ENCODE data around the gene ACTL7B. TPM values are rescaled to one million over a fixed set of nuclear protein-coding genes. Genes with fewer than 3 reads are reported as not detected.

The ACTL7B gene
- polyA plus RNA-seq, 1 donor from 2014 or later, result not detected

DNA sequence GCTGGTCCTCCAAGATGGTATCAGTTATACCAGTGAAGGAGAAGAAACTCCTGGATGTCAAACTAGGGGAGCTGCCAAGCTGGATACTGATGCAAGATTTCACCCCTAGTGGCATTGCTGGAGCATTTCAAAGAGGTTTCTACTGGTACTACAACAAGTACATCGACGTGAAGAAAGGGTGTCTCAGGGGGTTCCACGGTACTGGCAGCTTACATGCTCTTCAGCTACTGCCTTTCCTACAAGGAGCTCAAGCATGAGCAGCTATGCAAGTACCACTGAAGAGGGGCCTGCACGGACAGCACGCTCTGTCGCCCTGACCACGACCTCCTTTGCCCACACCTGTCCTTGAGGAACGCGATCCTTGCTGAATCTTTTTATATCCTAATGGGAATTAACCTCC lies 19.5 kb downstream of the ACTL7B start:
- H3K9ac ChIP-seq (ENCODE audit: low read length), result no peak overlapping the region
- H3K9me3 ChIP-seq (ENCODE audit: low read length), result no peaks in the 10 kb centered on the region
- H2AFZ ChIP-seq (ENCODE audit: low read depth, low read length), result no peak overlapping the region
- H3K4me3 ChIP-seq (ENCODE audit: low read length), result no peak overlapping the region
- H3K36me3 ChIP-seq (ENCODE audit: insufficient read depth, low read length), result no peaks in the 10 kb centered on the region
- no peaks in the 10 kb centered on the region for H3K79me2 ChIP-seq (replicated peaks; ENCODE audit: insufficient read depth, low read length)
- H4K20me1 ChIP-seq (ENCODE audit: insufficient read depth), result no peaks in the 10 kb centered on the region
- H3K9me2 ChIP-seq (ENCODE audit: insufficient read depth, low read length), result no peaks in the 10 kb centered on the region
- no peaks in the 10 kb centered on the region for H3F3A ChIP-seq (ENCODE audit: insufficient read depth, low read length, poor library complexity, severe bottlenecking)
- H3K4me2 ChIP-seq (ENCODE audit: low read length), result no peak overlapping the region
- H3K27ac ChIP-seq (ENCODE audit: low read length), result no peak overlapping the region
- H3K27me3 ChIP-seq (ENCODE audit: insufficient read depth, low read depth, low read length), result no peaks in the 10 kb centered on the region
- TF ChIP-seq, protein P1, sequence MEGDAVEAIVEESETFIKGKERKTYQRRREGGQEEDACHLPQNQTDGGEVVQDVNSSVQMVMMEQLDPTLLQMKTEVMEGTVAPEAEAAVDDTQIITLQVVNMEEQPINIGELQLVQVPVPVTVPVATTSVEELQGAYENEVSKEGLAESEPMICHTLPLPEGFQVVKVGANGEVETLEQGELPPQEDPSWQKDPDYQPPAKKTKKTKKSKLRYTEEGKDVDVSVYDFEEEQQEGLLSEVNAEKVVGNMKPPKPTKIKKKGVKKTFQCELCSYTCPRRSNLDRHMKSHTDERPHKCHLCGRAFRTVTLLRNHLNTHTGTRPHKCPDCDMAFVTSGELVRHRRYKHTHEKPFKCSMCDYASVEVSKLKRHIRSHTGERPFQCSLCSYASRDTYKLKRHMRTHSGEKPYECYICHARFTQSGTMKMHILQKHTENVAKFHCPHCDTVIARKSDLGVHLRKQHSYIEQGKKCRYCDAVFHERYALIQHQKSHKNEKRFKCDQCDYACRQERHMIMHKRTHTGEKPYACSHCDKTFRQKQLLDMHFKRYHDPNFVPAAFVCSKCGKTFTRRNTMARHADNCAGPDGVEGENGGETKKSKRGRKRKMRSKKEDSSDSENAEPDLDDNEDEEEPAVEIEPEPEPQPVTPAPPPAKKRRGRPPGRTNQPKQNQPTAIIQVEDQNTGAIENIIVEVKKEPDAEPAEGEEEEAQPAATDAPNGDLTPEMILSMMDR (IDR thresholded peaks at IDR 0.05; ENCODE audit: poor library complexity, severe bottlenecking), result no peak
- TF ChIP-seq EZH2 (IDR thresholded peaks at IDR 0.05; ENCODE audit: borderline replicate concordance, insufficient read depth, low read length, poor library complexity, severe bottlenecking) (no peak), TAF1 (IDR thresholded peaks at IDR 0.05; ENCODE audit: low read depth) (no peak), SMC3 (conservative IDR thresholded peaks at IDR 0.05; ENCODE audit: poor library complexity) (no peak), MXI1 (conservative IDR thresholded peaks at IDR 0.05; ENCODE audit: poor library complexity, severe bottlenecking) (no peak), EP300 (conservative IDR thresholded peaks at IDR 0.05; ENCODE audit: poor library complexity, severe bottlenecking) (no peak), POLR2AphosphoS5 (IDR thresholded peaks at IDR 0.05) (no peak), RAD21 (conservative IDR thresholded peaks at IDR 0.05) (no peak)
- TF ChIP-seq, protein P2, sequence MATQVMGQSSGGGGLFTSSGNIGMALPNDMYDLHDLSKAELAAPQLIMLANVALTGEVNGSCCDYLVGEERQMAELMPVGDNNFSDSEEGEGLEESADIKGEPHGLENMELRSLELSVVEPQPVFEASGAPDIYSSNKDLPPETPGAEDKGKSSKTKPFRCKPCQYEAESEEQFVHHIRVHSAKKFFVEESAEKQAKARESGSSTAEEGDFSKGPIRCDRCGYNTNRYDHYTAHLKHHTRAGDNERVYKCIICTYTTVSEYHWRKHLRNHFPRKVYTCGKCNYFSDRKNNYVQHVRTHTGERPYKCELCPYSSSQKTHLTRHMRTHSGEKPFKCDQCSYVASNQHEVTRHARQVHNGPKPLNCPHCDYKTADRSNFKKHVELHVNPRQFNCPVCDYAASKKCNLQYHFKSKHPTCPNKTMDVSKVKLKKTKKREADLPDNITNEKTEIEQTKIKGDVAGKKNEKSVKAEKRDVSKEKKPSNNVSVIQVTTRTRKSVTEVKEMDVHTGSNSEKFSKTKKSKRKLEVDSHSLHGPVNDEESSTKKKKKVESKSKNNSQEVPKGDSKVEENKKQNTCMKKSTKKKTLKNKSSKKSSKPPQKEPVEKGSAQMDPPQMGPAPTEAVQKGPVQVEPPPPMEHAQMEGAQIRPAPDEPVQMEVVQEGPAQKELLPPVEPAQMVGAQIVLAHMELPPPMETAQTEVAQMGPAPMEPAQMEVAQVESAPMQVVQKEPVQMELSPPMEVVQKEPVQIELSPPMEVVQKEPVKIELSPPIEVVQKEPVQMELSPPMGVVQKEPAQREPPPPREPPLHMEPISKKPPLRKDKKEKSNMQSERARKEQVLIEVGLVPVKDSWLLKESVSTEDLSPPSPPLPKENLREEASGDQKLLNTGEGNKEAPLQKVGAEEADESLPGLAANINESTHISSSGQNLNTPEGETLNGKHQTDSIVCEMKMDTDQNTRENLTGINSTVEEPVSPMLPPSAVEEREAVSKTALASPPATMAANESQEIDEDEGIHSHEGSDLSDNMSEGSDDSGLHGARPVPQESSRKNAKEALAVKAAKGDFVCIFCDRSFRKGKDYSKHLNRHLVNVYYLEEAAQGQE (IDR thresholded peaks at IDR 0.05; ENCODE audit: borderline replicate concordance), result no peak

DNA sequence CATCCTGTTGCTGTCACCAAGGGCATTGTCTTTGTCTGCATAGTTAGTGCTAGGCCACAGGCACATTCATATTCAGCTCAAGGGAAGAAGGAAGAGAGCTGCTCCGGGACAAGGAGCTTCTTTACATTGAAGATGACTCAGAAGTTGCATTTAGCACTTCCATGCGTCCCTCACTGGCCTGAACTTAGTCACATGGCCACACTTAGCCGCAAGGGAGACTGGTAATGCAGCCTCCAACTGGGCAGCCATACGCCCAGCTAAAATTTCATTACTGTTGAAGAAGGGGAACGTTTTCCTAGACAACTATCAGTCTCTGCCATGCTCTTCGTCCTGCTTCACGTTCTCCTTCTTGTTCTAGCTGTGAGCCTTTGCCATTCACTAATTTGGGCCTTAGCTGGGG lies 20.0 kb downstream of the ACTL7B start:
- H3K9ac ChIP-seq (ENCODE audit: low read length), result no peak overlapping the region
- H4K20me1 ChIP-seq (ENCODE audit: insufficient read depth), result no peaks in the 10 kb centered on the region
- H3K9me3 ChIP-seq (ENCODE audit: low read length), result no peaks in the 10 kb centered on the region
- no peaks in the 10 kb centered on the region for H3K36me3 ChIP-seq (ENCODE audit: insufficient read depth, low read length)
- H3K27ac ChIP-seq (ENCODE audit: low read length), result no peak overlapping the region
- H2AFZ ChIP-seq (ENCODE audit: low read depth, low read length), result no peak overlapping the region
- TF ChIP-seq RAD21 (conservative IDR thresholded peaks at IDR 0.05) (no peak), POLR2AphosphoS5 (IDR thresholded peaks at IDR 0.05) (no peak), SMC3 (conservative IDR thresholded peaks at IDR 0.05; ENCODE audit: poor library complexity) (no peak), EP300 (conservative IDR thresholded peaks at IDR 0.05; ENCODE audit: poor library complexity, severe bottlenecking) (no peak), MXI1 (conservative IDR thresholded peaks at IDR 0.05; ENCODE audit: poor library complexity, severe bottlenecking) (no peak), EZH2 (IDR thresholded peaks at IDR 0.05; ENCODE audit: borderline replicate concordance, insufficient read depth, low read length, poor library complexity, severe bottlenecking) (no peak), TAF1 (IDR thresholded peaks at IDR 0.05; ENCODE audit: low read depth) (no peak)
- TF ChIP-seq, protein P2 (IDR thresholded peaks at IDR 0.05; ENCODE audit: borderline replicate concordance), result no peak
- TF ChIP-seq, protein P1 (IDR thresholded peaks at IDR 0.05; ENCODE audit: poor library complexity, severe bottlenecking), result no peak
- H3F3A ChIP-seq (ENCODE audit: insufficient read depth, low read length, poor library complexity, severe bottlenecking), result no peaks in the 10 kb centered on the region
- H3K4me2 ChIP-seq (ENCODE audit: low read length), result no peak overlapping the region
- H3K9me2 ChIP-seq (ENCODE audit: insufficient read depth, low read length), result no peaks in the 10 kb centered on the region
- no peaks in the 10 kb centered on the region for H3K27me3 ChIP-seq (ENCODE audit: insufficient read depth, low read depth, low read length)
- no peak overlapping the region for H3K4me3 ChIP-seq (ENCODE audit: low read length)
- no peaks in the 10 kb centered on the region for H3K79me2 ChIP-seq (replicated peaks; ENCODE audit: insufficient read depth, low read length)
